Karpas-422 (cell line): ENCODE results near the gene PHF1. TPM values are rescaled to one million over a fixed set of nuclear protein-coding genes. Genes with fewer than 3 reads are reported as not detected.

Experiments used
- DNase-seq: peaks from one replicate; pipeline ENCODE4 v3.0.0-alpha.2; 2015
- H2AFZ ChIP-seq: fragments of 200-600 bp; sonication (generic); 2 replicates; pipeline ENCODE4 v1.6.1; 2014; ENCODE audit warnings: antibody characterized with exemption, low read length, mixed read lengths
- H3K27ac ChIP-seq: fragments of 200-600 bp; sonication (generic); 2 replicates; pipeline ENCODE4 v1.5.1; 2014; ENCODE audit warnings: mild to moderate bottlenecking, low read length, moderate library complexity
- H3K27me3 ChIP-seq: fragments of 200-600 bp; sonication (generic); 2 replicates; pipeline ENCODE4 v1.6.1; 2014; ENCODE audit warnings: low read length, mixed read lengths
- H3K36me3 ChIP-seq: fragments of 200-600 bp; sonication (generic); 2 replicates; pipeline ENCODE4 v1.6.1; 2014; ENCODE audit warnings: low read length, mixed read lengths; ENCODE audit not compliant: insufficient read depth
- H3K4me1 ChIP-seq: fragments of 200-600 bp; sonication (generic); 2 replicates; pipeline ENCODE4 v1.6.1; 2014; ENCODE audit warnings: mild to moderate bottlenecking, low read length, mixed read lengths
- H3K4me2 ChIP-seq: fragments of 200-600 bp; sonication (generic); 2 replicates; pipeline ENCODE4 v1.6.1; 2014; ENCODE audit warnings: low read length, low read depth, mild to moderate bottlenecking; ENCODE audit not compliant: poor library complexity, severe bottlenecking
- H3K4me3 ChIP-seq: fragments of 200-600 bp; sonication (generic); 2 replicates; pipeline ENCODE4 v1.5.1; 2014; ENCODE audit warnings: mild to moderate bottlenecking, antibody characterized with exemption, low read length, mixed read lengths
- H3K79me2 ChIP-seq: fragments of 200-600 bp; sonication (generic); 2 replicates; pipeline ENCODE4 v1.6.1; 2014; ENCODE audit warnings: mild to moderate bottlenecking, low read length, mixed read lengths
- H3K9ac ChIP-seq: fragments of 200-600 bp; sonication (generic); 2 replicates; pipeline ENCODE4 v1.6.0; 2014; ENCODE audit warnings: low read length
- H3K9me2 ChIP-seq: fragments of 200-600 bp; sonication (generic), shearing (Covaris generic); replicated peaks from 2 replicates; pipeline ENCODE4 v1.6.0; 2014; ENCODE audit warnings: mild to moderate bottlenecking, low read length, moderate library complexity; ENCODE audit not compliant: insufficient read depth
- H3K9me3 ChIP-seq: fragments of 300-700, 200-600 bp; sonication (generic); 2 replicates; pipeline ENCODE4 v1.6.1; 2014; ENCODE audit warnings: low read length, mixed read lengths
- H4K20me1 ChIP-seq: fragments of 200-600 bp; sonication (generic); 2 replicates; pipeline ENCODE4 v1.6.1; 2014; ENCODE audit warnings: mild to moderate bottlenecking, antibody characterized with exemption, low read length, low read depth; ENCODE audit not compliant: insufficient read depth
- total RNA-seq: library from RNA; depleted of rRNA; stranded (reverse); fragments of >200 nt; shearing (Covaris generic); gene quantifications from 2 replicates; pipeline ENCODE4 v1.2.3, GENCODE V29; 2014; ENCODE audit warnings: low replicate concordance

PHF1 gene
- total RNA-seq, 1 experiment from 2014 or later: 32.6 TPM

- peak; percentile 92 for DNase-seq
- Histone ChIP-seq H3K9ac (peak overlapping the region; percentile 82), H3K27ac (peak overlapping the region; percentile 69), H4K20me1 (no peaks in the 10 kb centered on the region), H3K27me3 (no peaks in the 10 kb centered on the region), H3K4me1 (peaks cover 57% of the 10 kb centered on the region), H3K9me2 (no peaks in the 10 kb centered on the region), H3K36me3 (no peaks in the 10 kb centered on the region), H3K4me2 (peak overlapping the region; percentile 83), H2AFZ (no peak overlapping the region), H3K4me3 (peak overlapping the region; percentile 82), H3K9me3 (no peaks in the 10 kb centered on the region), H3K79me2 (peaks cover 32% of the 10 kb centered on the region)
Measured at GRCh38 chr6:33425668-33426577, 15.1 kb downstream of the PHF1 start.

DNA sequence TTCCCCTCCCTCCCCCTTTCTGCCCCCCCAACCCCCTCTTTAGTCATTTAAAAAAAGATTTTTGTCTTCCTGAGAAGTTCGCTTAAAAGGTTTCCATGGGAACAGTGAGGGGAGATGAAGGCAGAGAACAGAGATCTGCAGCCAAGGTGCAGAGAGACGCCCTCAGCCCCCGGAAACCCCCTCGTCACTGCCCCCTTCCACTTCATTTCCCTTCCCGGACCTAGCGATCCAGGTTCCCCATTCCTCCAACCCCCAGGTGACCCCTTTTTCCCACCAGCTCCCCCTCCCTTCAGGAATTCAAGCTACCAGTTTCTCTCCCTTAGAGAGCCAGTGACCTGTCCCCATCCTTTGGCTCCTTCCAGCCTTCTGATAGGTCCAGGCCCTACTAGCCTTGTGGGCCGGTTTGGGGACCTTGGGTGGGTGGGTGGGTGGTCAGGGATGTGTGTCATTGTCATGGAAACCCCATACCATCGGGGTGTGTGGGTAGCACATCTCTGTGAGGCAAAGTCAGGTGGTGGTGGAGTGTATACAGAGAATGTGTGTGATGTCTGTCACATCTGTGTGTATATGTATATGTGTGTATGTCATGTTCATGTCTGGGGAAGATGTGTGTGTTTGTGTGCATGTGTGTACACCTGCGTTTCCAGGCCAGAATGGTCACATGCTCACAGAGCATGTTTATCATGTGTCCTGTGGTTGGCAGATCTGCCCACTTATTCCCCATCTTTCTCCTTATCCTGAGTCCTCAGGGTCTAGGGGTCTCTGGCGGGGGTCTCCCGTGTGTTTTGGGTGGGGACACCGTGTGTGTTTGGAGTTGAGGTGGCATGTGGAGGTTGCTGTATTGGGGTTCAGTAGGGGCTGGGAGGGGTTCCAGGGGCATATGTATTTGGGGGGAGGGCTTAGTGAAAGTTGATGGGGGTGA lies 16.0 kb downstream of the PHF1 start:
- Histone ChIP-seq H3K36me3 (no peaks in the 10 kb centered on the region), H3K4me1 (peaks cover 62% of the 10 kb centered on the region), H3K27me3 (no peaks in the 10 kb centered on the region), H3K4me3 (peak overlapping the region; percentile 82), H3K9ac (peak overlapping the region; percentile 82), H2AFZ (peak overlapping the region; percentile 17; the same call in 1 of the 2 replicates), H4K20me1 (no peaks in the 10 kb centered on the region), H3K79me2 (peaks cover 41% of the 10 kb centered on the region), H3K4me2 (peak overlapping the region; percentile 83), H3K9me3 (no peaks in the 10 kb centered on the region), H3K9me2 (no peaks in the 10 kb centered on the region), H3K27ac (peak overlapping the region; percentile 69)
- peak; percentile 64 for DNase-seq

- H3K4me2 ChIP-seq: peak overlapping the region; percentile 96
- peaks cover 71% of the 10 kb centered on the region for H3K4me1 ChIP-seq
- no peaks in the 10 kb centered on the region for H3K9me2 ChIP-seq
- H2AFZ ChIP-seq: peak overlapping the region; percentile 17; the same call in 1 of the 2 replicates
- H4K20me1 ChIP-seq: no peaks in the 10 kb centered on the region
- no peaks in the 10 kb centered on the region for H3K36me3 ChIP-seq
- peaks cover 49% of the 10 kb centered on the region for H3K79me2 ChIP-seq
- H3K4me3 ChIP-seq: peak overlapping the region; percentile 69
- peak; percentile 81 for DNase-seq
- H3K27me3 ChIP-seq: no peaks in the 10 kb centered on the region
- no peaks in the 10 kb centered on the region for H3K9me3 ChIP-seq
- peak overlapping the region; percentile 81 for H3K9ac ChIP-seq
- H3K27ac ChIP-seq: peak overlapping the region; percentile 34
Measured at GRCh38 chr6:33427585-33428223, 16.9 kb downstream of the PHF1 start.

- no peaks in the 10 kb centered on the region for H4K20me1 ChIP-seq
- no peak overlapping the region; the same call in 1 of the 2 replicates for H2AFZ ChIP-seq
- peak overlapping the region; percentile 96 for H3K4me2 ChIP-seq
- H3K79me2 ChIP-seq: peaks cover 56% of the 10 kb centered on the region
- H3K27me3 ChIP-seq: no peaks in the 10 kb centered on the region
- peak overlapping the region; percentile 56 for H3K27ac ChIP-seq
- no peaks in the 10 kb centered on the region for H3K9me2 ChIP-seq
- no peaks in the 10 kb centered on the region for H3K36me3 ChIP-seq
- H3K4me1 ChIP-seq: peaks cover 78% of the 10 kb centered on the region
- no peaks in the 10 kb centered on the region for H3K9me3 ChIP-seq
- peak; percentile 80 for DNase-seq
- peak overlapping the region; percentile 64 for H3K4me3 ChIP-seq
- H3K9ac ChIP-seq: peak overlapping the region; percentile 81
Measured at GRCh38 chr6:33428224-33428965, 17.6 kb downstream of the PHF1 start.

GRCh38 chr6:33428966-33429749 lies 18.3 kb downstream of the PHF1 start:
- no peaks in the 10 kb centered on the region for H3K9me2 ChIP-seq
- H3K4me2 ChIP-seq: peak overlapping the region; percentile 96
- H3K9ac ChIP-seq: peak overlapping the region; percentile 81
- DNase-seq: peak; percentile 57
- peaks cover 78% of the 10 kb centered on the region for H3K4me1 ChIP-seq
- no peaks in the 10 kb centered on the region for H3K36me3 ChIP-seq
- peak overlapping the region; percentile 64 for H3K4me3 ChIP-seq
- peaks cover 56% of the 10 kb centered on the region for H3K79me2 ChIP-seq
- no peak overlapping the region for H2AFZ ChIP-seq
- H3K9me3 ChIP-seq: no peaks in the 10 kb centered on the region
- H3K27ac ChIP-seq: peak overlapping the region; percentile 56
- no peaks in the 10 kb centered on the region for H3K27me3 ChIP-seq
- no peaks in the 10 kb centered on the region for H4K20me1 ChIP-seq

DNA sequence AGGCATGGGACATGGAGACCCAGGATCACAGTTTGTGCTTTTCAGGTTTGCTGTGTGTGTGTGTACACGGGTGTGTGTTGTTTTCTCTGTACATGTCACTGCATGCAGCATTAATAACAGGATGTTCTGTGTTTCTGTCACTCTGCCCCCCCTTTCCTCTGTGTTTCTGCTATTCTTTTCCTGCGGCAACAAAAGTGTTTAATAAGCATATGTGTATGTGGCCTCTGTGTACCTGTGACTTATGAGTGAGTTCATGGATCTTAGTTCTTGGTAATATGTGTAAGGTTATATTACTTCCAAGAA lies 18.9 kb downstream of the PHF1 start:
- no peaks in the 10 kb centered on the region for H4K20me1 ChIP-seq
- peaks cover 73% of the 10 kb centered on the region for H3K4me1 ChIP-seq
- H3K9ac ChIP-seq: peak overlapping the region; percentile 81
- peak overlapping the region; percentile 64; the same call in 1 of the 2 replicates for H3K4me3 ChIP-seq
- no peaks in the 10 kb centered on the region for H3K27me3 ChIP-seq
- H3K9me3 ChIP-seq: no peaks in the 10 kb centered on the region
- H3K79me2 ChIP-seq: peaks cover 56% of the 10 kb centered on the region
- no peaks in the 10 kb centered on the region for H3K36me3 ChIP-seq
- H3K4me2 ChIP-seq: peak overlapping the region; percentile 96
- H3K9me2 ChIP-seq: no peaks in the 10 kb centered on the region
- no peak overlapping the region for H2AFZ ChIP-seq
- H3K27ac ChIP-seq: peak overlapping the region; percentile 56
- no peak for DNase-seq

GRCh38 chr6:33430334-33430733 lies 19.5 kb downstream of the PHF1 start:
- peak overlapping the region; percentile 79; the same call in 1 of the 2 replicates for H3K4me3 ChIP-seq
- no peak for DNase-seq
- H3K9me3 ChIP-seq: no peaks in the 10 kb centered on the region
- peak overlapping the region; percentile 56 for H3K27ac ChIP-seq
- H4K20me1 ChIP-seq: no peaks in the 10 kb centered on the region
- H3K9ac ChIP-seq: peak overlapping the region; percentile 81; the same call in 1 of the 2 replicates
- peaks cover 56% of the 10 kb centered on the region for H3K79me2 ChIP-seq
- no peaks in the 10 kb centered on the region for H3K27me3 ChIP-seq
- H3K4me1 ChIP-seq: peaks cover 66% of the 10 kb centered on the region
- no peak overlapping the region for H2AFZ ChIP-seq
- H3K4me2 ChIP-seq: peak overlapping the region; percentile 96
- H3K36me3 ChIP-seq: peaks cover 3% of the 10 kb centered on the region; the same call in 1 of the 2 replicates
- no peaks in the 10 kb centered on the region for H3K9me2 ChIP-seq
